ENCODE measurements around the gene PRICKLE3.

DNA sequence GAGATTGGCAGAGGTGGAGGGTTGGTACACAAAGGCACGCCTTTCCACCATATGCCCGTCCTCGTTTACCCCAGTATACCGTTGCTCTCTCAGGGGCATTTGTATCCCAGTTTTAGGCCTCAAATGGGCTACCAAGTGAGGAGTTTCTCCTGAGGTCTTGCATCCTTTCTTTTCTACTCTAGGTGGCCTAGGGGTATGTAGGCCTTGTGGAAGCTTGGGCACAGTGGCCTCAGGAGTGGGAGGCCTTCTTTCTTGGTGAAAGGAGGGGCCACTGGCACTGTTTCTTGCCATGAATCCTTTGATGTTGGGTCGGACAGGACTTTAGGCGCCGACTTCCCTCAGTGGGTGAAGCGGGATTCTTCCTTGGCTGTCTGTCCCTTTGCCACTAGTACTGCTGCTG is 38.9 kb downstream of the PRICKLE3 start:
- TF ChIP-seq CTCF (conservative IDR thresholded peaks at IDR 0.05; ENCODE audit: low read length) (no peak), EZH2phosphoT487 (IDR thresholded peaks at IDR 0.05; ENCODE audit: borderline replicate concordance) (no peak)
